ENCODE measurements around the gene MALAT1. TPM values are rescaled to one million over a fixed set of nuclear protein-coding genes. Genes with fewer than 3 reads are reported as not detected.

The MALAT1 gene
- total RNA-seq, 1 donor from 2014 or later = 16,459 TPM

- TF ChIP-seq CTCF (IDR thresholded peaks at IDR 0.05) (no peak), POLR2AphosphoS5 (IDR thresholded peaks at IDR 0.05; ENCODE audit: insufficient read depth in 1 of 2, low read depth in 1 of 2) (no peak), POLR2A (IDR thresholded peaks at IDR 0.05) (no peak)
- H3K27ac ChIP-seq = peak overlapping the region; percentile 100
- no peaks in the 10 kb centered on the region for H3K27me3 ChIP-seq
- intact Hi-C loops (cut with DNase I) = no loop called here
- H3K9me3 ChIP-seq = no peaks in the 10 kb centered on the region
- H3K4me1 ChIP-seq = peaks cover 71% of the 10 kb centered on the region
- no peak for DNase-seq (ENCODE audit: extremely low spot score in 2 of 2)
- H3K4me3 ChIP-seq = no peak overlapping the region
- no peaks in the 10 kb centered on the region for H3K36me3 ChIP-seq
Measured at GRCh38 chr11:65482306-65482850, 16.5 kb upstream of the MALAT1 start.

- intact Hi-C loops (cut with DNase I) = no loop called here
- Histone ChIP-seq H3K4me3 (no peak overlapping the region), H3K27ac (peak overlapping the region; percentile 100), H3K9me3 (no peaks in the 10 kb centered on the region), H3K36me3 (no peaks in the 10 kb centered on the region), H3K27me3 (no peaks in the 10 kb centered on the region), H3K4me1 (peaks cover 70% of the 10 kb centered on the region)
- no peak for DNase-seq (ENCODE audit: extremely low spot score in 2 of 2)
- TF ChIP-seq CTCF (IDR thresholded peaks at IDR 0.05) = no peak
Measured at GRCh38 chr11:65485920-65486219, 13.0 kb upstream of the MALAT1 start.

- intact Hi-C loops (cut with DNase I) = no loop called here
- H3K36me3 ChIP-seq = no peaks in the 10 kb centered on the region
- no peak overlapping the region for H3K4me3 ChIP-seq
- no peak for TF ChIP-seq POLR2A (IDR thresholded peaks at IDR 0.05)
- DNase-seq (ENCODE audit: extremely low spot score in 2 of 2) = peak in 1 of 2 donors; percentile 92
- H3K27me3 ChIP-seq = no peaks in the 10 kb centered on the region
- peaks cover 70% of the 10 kb centered on the region for H3K4me1 ChIP-seq
- peak overlapping the region; percentile 100 for H3K27ac ChIP-seq
- H3K9me3 ChIP-seq = no peaks in the 10 kb centered on the region
Measured at GRCh38 chr11:65486570-65487466, 12.0 kb upstream of the MALAT1 start.

DNA sequence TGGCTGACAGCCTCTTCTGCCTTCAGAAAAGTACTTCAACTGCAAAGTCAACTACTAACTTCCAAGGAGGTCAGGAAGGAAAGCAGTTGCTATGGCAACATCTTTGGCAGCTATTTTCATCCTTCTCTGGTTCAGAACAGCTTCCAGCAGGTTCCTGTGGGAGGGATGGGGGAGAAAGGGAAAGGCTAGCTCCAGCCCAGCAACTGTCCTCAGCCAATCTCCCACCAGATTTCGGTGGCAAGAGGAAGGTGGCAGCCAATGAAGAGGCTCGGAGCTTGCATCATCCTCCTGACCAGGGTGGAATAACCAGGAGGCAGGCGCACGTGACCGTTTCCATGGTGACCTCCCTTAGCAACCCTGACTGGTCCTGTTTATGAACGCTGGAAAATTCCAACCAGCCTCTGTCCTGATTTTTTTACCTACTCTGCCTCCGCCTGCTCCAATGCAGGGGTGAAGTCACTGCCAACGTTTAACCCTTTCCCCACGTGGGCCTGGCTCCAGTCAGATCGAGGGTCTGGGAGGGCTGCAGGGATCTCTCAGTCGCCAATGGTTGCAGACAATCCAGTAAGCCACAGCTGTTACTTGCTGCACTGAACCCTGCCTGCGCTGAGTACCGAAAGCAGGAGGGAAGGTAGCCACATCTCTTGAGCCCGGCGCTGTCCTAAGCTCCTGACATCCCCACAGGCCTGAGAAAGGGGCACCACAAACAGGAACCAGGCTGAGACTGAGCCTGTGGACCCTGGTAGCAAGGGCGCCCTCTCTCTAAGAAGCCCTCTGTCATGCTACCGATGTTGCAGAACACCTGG lies 11.2 kb upstream of the MALAT1 start:
- Histone ChIP-seq H3K27ac (peak overlapping the region; percentile 100), H3K4me3 (peak overlapping the region; percentile 14 to 33), H3K9me3 (no peaks in the 10 kb centered on the region), H3K27me3 (no peaks in the 10 kb centered on the region), H3K4me1 (peaks cover 77% of the 10 kb centered on the region), H3K36me3 (no peaks in the 10 kb centered on the region)
- DNase-seq (ENCODE audit: extremely low spot score in 2 of 2) = peak in 1 of 2 donors; percentile 100
- TF ChIP-seq CTCF (IDR thresholded peaks at IDR 0.05) = peak in 1 of 3 experiments; percentile 12
- no peak for TF ChIP-seq POLR2A (IDR thresholded peaks at IDR 0.05)
- peak; percentile 78 to 99 for TF ChIP-seq POLR2AphosphoS5 (IDR thresholded peaks at IDR 0.05; ENCODE audit: insufficient read depth in 1 of 2, low read depth in 1 of 2)
- intact Hi-C loops (cut with DNase I) = no loop called here

DNA sequence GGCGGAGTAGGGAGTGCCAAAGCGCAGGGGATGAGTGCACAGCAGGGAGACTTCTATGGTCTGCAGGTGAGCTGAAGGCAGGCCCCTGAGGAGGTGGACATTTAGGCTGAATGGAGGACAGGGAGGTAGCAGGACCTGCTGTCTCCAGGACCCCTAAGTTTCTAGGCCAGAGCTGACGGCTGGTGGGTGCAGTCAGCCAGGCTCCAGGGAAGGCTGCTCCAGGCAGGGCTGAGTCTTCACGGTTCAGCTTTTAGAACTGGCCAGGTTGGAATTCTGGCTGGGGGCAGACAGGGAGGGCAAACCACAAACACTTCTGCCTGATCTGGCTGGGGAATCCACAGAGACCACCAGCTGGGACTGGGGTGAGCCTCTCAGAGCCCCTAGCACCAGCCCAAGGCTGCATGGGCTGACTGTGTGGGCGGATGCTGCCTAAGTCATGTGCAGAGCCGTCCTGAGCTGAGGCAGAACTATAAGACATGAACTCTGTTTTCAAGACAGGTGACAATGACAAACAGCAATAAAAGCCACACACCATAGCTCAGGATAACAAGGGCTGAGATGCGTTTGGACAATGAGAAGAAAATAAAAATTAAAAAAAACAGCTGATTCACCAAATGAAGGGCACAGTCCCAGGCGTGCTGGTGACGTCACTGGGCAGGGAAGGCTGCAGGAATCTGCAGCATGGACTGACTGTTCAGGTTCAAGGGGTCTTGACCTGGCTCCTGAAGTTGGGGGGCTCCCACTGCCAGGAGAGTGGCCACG lies 10.4 kb upstream of the MALAT1 start:
- Histone ChIP-seq H3K4me1 (peaks cover 85% of the 10 kb centered on the region), H3K9me3 (no peaks in the 10 kb centered on the region), H3K27me3 (no peaks in the 10 kb centered on the region), H3K27ac (peak overlapping the region; percentile 100), H3K4me3 (peak overlapping the region; percentile 14 to 33), H3K36me3 (no peaks in the 10 kb centered on the region)
- no peak for DNase-seq (ENCODE audit: extremely low spot score in 2 of 2)
- intact Hi-C loops (cut with DNase I) = no loop called here
- no peak for TF ChIP-seq POLR2A (IDR thresholded peaks at IDR 0.05)
- TF ChIP-seq POLR2AphosphoS5 (IDR thresholded peaks at IDR 0.05; ENCODE audit: insufficient read depth in 1 of 2, low read depth in 1 of 2) = no peak
- TF ChIP-seq CTCF (IDR thresholded peaks at IDR 0.05) = no peak
